Mucosa of descending colon (tissue), 3 donors: Measurements from ENCODE around the gene LNX1. TPM values are rescaled to one million over a fixed set of nuclear protein-coding genes. Genes with fewer than 3 reads are reported as not detected.

Experiments
- ATAC-seq: fragments of 200-7000 bp; cut with Tn5 transposase; one replicate; pipeline ENCODE4 v1.9.1; 2020; ENCODE audit warnings: mild to moderate bottlenecking, moderate library complexity
- DNase-seq, 3 donors: peaks; one replicate each; pipeline ENCODE4 v3.0.0-alpha.2; 2020
- H3K36me3 ChIP-seq: fragments of 200-600 bp; one replicate; pipeline ENCODE4 v1.8.0; 2021; ENCODE audit warnings: low read depth, mild to moderate bottlenecking
- H3K4me1 ChIP-seq: fragments of 200-600 bp; one replicate; pipeline ENCODE4 v1.8.0; 2021; ENCODE audit warnings: low read depth, mild to moderate bottlenecking
- H3K4me3 ChIP-seq: fragments of 200-600 bp; one replicate; pipeline ENCODE4 v1.8.0; 2021; ENCODE audit warnings: mild to moderate bottlenecking
- H3K9me3 ChIP-seq: fragments of 200-600 bp; one replicate; pipeline ENCODE4 v1.8.0; 2021; ENCODE audit warnings: mild to moderate bottlenecking
- intact Hi-C, 2 donors: fragments of 100-400 bp; cut with DNase I in 1 of 2; cut with micrococcal nuclease in 1 of 2; formaldehyde crosslinking; loops; one replicate each; pipeline versions ENCODE4 v1.11.0 to v1.11.1; 2022; cut with DNase I, micrococcal nuclease
- total RNA-seq, 3 donors: library from RNA; stranded (reverse); fragmentation: NEBNext Ultra II Directional in 2 of 3; extraction: Animal tissue kit (Norgen Biotek cat#: 25700) in 2 of 3; gene quantifications; one replicate each; pipeline versions ENCODE4 v1.2.1 to v1.2.4, GENCODE V29; 2021 to 2023
- TF ChIP-seq, protein P1 (sequence below): fragments of 200-600 bp; IDR thresholded peaks from one replicate; pipeline ENCODE4 v1.8.0; 2022; ENCODE audit warnings: antibody characterized with exemption, mild to moderate bottlenecking
- donor health status: DM: no; HTN: no; CAD: no; lungs with moderate emphysema.
- donor health status: DM: no; HTN: no; CAD: no.
- donor health status: DM: no; HTN: yes; CAD: no.

The LNX1 gene
- total RNA-seq, 3 donors from 2014 or later: 8.2 to 24.3 (median 23.2) TPM

DNA sequence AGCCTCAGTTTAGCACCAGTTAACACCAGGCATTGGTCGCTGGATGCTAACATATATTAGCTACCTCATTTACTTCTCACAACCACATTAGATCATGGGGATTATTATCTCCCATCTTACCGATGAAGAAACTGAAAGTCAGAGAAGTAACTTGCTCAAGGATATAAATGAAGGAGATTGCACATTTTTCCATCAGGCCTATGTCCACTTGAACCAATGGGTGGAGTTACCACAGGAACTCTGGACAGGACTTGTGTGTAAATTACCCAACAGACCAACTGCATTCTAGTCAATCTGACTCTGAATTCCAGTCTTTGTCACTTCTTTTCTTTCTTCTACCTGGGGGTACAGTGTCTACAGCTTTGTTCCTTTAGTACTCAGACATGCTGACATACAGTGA, 1.8 kb downstream of the LNX1 start:
- Histone ChIP-seq H3K4me1 (peaks cover 18% of the 10 kb centered on the region), H3K9me3 (no peaks in the 10 kb centered on the region), H3K4me3 (no peak overlapping the region), H3K36me3 (no peaks in the 10 kb centered on the region)
- intact Hi-C loops: no loop called here
- ATAC-seq (no peak), DNase-seq (no peak)
- TF ChIP-seq, protein P1, sequence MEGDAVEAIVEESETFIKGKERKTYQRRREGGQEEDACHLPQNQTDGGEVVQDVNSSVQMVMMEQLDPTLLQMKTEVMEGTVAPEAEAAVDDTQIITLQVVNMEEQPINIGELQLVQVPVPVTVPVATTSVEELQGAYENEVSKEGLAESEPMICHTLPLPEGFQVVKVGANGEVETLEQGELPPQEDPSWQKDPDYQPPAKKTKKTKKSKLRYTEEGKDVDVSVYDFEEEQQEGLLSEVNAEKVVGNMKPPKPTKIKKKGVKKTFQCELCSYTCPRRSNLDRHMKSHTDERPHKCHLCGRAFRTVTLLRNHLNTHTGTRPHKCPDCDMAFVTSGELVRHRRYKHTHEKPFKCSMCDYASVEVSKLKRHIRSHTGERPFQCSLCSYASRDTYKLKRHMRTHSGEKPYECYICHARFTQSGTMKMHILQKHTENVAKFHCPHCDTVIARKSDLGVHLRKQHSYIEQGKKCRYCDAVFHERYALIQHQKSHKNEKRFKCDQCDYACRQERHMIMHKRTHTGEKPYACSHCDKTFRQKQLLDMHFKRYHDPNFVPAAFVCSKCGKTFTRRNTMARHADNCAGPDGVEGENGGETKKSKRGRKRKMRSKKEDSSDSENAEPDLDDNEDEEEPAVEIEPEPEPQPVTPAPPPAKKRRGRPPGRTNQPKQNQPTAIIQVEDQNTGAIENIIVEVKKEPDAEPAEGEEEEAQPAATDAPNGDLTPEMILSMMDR: no peak

DNA sequence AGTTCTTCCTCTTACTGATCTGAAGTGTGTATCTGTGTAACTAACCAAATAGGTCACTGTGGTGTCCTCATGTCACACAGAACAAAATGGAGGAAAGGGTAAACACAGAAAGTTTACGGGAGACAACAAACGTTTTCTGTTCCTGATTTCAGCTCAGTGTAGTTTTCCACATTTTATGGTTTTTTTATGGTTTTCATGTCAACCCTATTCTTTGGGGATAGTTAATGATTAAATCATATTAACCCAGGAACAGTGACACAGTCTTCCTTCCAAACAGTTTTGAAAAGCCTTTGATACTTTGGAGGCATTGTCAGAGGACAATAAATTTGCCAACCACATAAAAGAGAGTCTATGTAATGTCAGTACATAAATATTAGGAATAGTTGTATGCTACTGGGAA, 4.2 kb downstream of the LNX1 start:
- H3K4me3 ChIP-seq: no peak overlapping the region
- TF ChIP-seq, protein P1: no peak
- H3K4me1 ChIP-seq: peaks cover 18% of the 10 kb centered on the region
- no peaks in the 10 kb centered on the region for H3K36me3 ChIP-seq
- intact Hi-C loops: no loop called here
- H3K9me3 ChIP-seq: no peaks in the 10 kb centered on the region
- DNase-seq (no peak), ATAC-seq (peak; percentile 70)

DNA sequence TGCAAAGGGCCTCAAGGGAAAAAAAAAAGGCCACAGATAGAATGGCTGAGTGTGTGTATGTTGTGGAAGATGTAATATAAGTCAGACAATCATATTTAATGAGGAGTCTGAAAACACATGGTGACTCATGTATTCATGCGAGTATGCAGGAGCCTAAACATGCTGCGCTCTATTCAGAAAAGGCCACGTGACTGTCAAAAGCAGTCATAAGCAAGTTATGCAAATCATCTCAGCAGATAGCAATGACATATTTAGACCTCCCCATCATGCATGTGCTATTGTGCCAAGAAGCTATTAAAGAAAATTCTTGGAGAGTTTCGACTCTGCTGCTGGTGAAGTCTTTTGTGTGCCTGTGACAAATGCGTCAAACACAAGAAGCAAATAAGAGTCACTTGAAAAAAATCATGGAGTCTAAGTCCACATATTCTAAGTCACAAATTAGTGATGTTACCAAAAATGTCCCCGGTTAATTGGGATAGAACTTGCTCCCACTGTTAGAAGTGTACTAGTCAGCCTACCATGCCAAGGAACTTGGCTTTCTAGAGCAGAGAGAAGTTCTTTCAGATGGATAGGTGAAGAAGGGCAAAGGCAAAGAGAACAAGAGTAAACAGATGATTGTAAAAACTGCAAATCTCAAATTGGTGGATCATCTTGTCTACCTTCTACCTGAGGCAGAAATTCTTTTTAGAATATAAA, 5.0 kb downstream of the LNX1 start:
- intact Hi-C loops: no loop called here
- H3K4me3 ChIP-seq: no peak overlapping the region
- DNase-seq (no peak), ATAC-seq (no peak)
- H3K9me3 ChIP-seq: no peaks in the 10 kb centered on the region
- peaks cover 18% of the 10 kb centered on the region for H3K4me1 ChIP-seq
- H3K36me3 ChIP-seq: no peaks in the 10 kb centered on the region
- TF ChIP-seq, protein P1: no peak

DNA sequence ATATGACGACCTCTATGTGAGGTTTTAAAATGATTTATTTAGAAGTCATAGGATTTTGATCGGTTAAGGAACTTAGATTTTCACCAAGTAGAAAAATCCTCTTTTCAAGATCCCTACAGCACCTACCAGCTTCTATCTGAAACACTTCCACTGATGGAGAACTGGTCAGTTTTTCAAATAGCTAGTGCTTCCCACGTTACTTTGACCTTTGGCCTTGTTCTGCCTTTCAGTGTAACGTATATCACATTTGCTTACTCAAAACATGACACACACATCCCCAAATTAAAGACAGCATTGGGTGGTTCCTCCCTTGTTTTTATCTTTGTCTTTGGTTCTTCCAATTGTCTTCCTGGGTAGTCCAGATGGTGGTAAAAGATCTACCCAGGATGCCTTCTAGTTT, 6.6 kb downstream of the LNX1 start:
- Histone ChIP-seq H3K36me3 (no peaks in the 10 kb centered on the region), H3K4me1 (peaks cover 18% of the 10 kb centered on the region), H3K4me3 (no peak overlapping the region), H3K9me3 (no peaks in the 10 kb centered on the region)
- TF ChIP-seq, protein P1: no peak
- DNase-seq (no peak), ATAC-seq (no peak)
- intact Hi-C loops: no loop called here

DNA sequence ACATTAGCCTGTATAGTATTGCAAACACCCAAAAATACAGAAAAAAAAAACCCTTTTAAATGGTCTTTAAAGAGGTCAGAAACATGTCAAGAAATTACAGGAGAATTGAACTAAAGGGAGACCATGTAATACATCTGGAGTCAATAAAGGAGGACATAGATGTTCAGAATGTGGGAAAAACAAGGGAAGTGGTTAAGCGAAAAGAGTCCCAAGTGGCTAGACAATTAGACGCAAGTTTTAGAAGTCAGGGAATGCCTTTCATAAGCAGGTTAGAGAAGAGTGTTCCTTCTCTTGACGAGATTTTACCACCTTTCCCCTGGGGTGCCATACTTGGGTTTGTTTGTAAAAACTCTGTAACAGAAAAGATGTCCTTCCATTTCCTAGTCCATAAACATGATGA, 7.8 kb downstream of the LNX1 start:
- ATAC-seq: no peak
- Histone ChIP-seq H3K4me3 (no peak overlapping the region), H3K4me1 (peaks cover 18% of the 10 kb centered on the region), H3K36me3 (no peaks in the 10 kb centered on the region), H3K9me3 (no peaks in the 10 kb centered on the region)
- TF ChIP-seq, protein P1: no peak
- no peak for DNase-seq
- intact Hi-C loops: no loop called here

DNA sequence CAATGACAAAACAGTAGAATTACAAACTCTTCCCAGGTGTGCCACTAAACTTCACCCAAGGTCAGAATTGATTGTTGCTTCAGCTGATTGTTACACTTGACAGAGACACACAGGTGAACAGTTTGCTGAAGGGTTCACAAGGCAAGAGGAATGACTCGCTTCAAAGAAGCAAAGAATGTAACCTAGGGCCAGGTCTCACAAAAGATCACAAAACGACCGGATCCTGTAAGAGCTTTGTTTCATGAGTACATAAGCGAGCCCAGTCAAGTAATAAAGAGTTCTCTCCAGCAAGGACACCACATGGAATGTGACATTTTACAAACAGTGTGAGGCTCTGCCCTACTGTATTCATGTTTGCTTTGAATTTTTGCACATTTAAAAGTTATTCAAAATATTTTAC, 9.1 kb downstream of the LNX1 start:
- intact Hi-C loops: no loop called here
- peaks cover 12% of the 10 kb centered on the region for H3K4me1 ChIP-seq
- H3K9me3 ChIP-seq: no peaks in the 10 kb centered on the region
- H3K36me3 ChIP-seq: no peaks in the 10 kb centered on the region
- no peak overlapping the region for H3K4me3 ChIP-seq
- DNase-seq (no peak), ATAC-seq (no peak)
- TF ChIP-seq, protein P1: no peak
